ENCODE measurements around the gene TECR. TPM values are rescaled to one million over a fixed set of nuclear protein-coding genes. Genes with fewer than 3 reads are reported as not detected.
A peak's percentile ranks its signal among the peaks of the same experiment; 100 is the strongest.

Gene TECR
- total and polyA plus RNA-seq, 4 experiments from 2014 or later, result 189 to 269 (median 220) TPM

DNA sequence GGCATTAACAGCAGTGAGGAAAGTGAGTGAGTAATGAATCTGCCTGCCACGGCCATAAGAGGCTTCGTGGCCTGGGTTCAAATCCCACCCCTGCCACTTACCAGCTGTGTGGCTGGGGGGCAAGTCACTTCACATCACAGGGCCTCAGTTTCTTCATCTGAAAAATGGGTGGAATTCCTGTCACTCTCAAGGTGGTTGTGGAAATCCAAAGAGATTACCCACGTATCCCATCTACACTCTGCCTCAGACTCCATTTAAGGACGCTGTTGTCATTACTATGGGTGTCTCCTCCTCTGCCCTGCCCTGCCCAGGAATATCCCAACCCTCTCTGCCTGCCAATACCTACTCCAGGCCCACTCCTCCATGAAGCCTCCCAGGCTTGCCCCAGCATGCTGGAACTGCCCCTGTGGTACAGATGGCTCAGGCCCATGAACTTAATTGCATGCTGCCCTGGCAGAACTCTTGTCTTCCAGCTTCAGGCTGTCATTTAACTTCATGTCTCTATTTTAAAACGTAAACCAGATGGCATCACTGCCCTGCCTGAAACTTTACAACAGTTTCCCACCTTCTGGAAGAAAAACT is 36.5 kb upstream of the TECR start:
- ChIA-PET CTCF (ENCODE audit: partially characterized antibody) (interaction anchor here (0.9 to 2.1 kb wide), 6 partner anchors 9 to 58 kb away, joined by 3 to 5 read pairs (median 5); no protein-coding TSS in a partner anchor), POLR2A (ENCODE audit: partially characterized antibody) (interaction anchor here (0.6 to 1.4 kb wide), 3 partner anchors 26 to 35 kb away, joined by 3 read pairs; partner anchors contain the start of gene DNAJB1)
- intact Hi-C loops (cut with micrococcal nuclease), result no loop called here
- Histone ChIP-seq H3K36me3 (ENCODE audit: insufficient read depth, low read length) (no peaks in the 10 kb centered on the region), H3K27ac (ENCODE audit: low read depth, low read length) (no peak overlapping the region), H3K9me3 (ENCODE audit: control insufficient read depth in 1 of 2, low read length in 2 of 2) (no peaks in the 10 kb centered on the region), H3K4me1 (ENCODE audit: insufficient read depth, low read length) (peaks cover 27% of the 10 kb centered on the region), H3K27me3 (ENCODE audit: insufficient read depth, low read length) (no peaks in the 10 kb centered on the region), H3K4me3 (ENCODE audit: low read length in 2 of 2) (no peak overlapping the region)
- Mint-ChIP-seq H3K27me3 (no peaks in the 10 kb centered on the region), H3K4me3 (no peak overlapping the region), H3K4me1 (peaks cover 23 to 40% (median 29%) of the 10 kb centered on the region in 4 donors), H3K27ac (peak overlapping the region; percentile 3 to 85 (median 45)), H3K9me3 (peaks cover 0 to 2% (median 0%) of the 10 kb centered on the region in 8 donors), H3K36me3 (peaks cover 25 to 26% of the 10 kb centered on the region in 2 donors)
- peak in 1 of 5 donors; percentile 22 for DNase-seq

DNA sequence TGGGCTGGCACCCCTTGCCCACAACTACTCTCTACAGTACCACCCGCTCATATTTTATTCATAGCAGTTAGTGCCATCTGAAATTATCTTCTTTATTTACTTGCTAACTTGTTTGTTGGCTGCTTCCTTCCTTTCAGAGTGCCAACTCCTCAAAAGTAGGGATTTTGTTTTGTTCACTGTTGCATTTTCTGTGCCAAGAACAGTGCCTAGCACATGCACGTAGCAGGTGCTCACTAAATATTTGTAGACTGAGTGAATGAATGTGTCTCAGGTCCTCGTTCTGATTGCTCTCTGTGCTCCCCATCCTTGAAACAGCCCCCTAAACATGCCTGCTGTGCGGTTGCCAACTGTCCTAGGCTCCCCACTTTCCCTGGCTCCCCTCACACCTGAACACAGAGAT is 35.0 kb upstream of the TECR start:
- no peaks in the 10 kb centered on the region for H3K27me3 Mint-ChIP-seq

DNA sequence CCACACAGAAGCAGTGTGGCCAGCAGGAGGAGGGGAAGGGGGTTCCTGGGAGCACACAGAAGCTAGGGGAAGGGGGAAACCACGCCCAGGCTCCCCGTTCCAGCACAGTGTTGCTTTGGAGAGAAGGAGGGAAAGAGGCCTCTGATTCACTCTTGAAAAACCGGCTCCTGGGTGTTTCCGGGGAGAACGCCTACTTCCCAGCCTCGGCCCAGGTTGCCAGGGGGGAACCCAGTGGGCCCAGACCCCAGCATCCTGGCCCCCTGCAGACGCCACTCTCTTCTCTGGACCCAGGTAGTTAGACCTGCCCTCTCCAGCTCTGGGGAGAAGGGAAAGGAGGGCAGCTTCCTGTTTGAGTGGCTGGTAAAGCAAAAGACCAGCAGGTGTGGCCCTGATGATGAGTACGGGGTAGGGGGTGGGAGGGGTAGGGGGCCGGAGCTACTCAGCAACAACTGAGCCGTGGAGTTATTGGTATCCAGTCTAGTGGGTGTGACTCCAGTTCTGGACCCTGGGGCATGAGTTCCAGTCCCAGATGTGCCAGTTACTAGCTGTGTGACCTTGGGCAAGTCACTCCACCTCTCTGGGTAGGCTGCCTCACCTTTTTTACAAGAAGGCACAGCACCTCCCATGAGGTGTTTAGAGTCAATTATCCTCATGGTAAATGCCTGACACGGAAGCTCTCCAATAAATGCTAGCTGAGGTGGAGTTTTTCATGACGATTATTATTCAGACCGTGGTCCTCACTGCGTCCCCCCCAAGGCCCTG is 34.3 kb upstream of the TECR start:
- peak in 2 of 5 donors; percentile 9 to 39 for DNase-seq
- H3K4me3 Mint-ChIP-seq, result peak overlapping the region; percentile 84 to 92 (median 88)
- H3K9me3 Mint-ChIP-seq, result peaks cover 0 to 2% (median 0%) of the 10 kb centered on the region in 8 donors
- no peaks in the 10 kb centered on the region for H3K36me3 ChIP-seq (ENCODE audit: insufficient read depth, low read length)
- intact Hi-C loops (cut with micrococcal nuclease), result no loop called here
- CTCF ChIA-PET (ENCODE audit: partially characterized antibody), result interaction anchor here (0.6 to 3.1 kb wide), 8 partner anchors 10 to 66 kb away, joined by 3 to 35 read pairs (median 6); no protein-coding TSS in a partner anchor
- H3K4me1 Mint-ChIP-seq, result peaks cover 23 to 40% (median 29%) of the 10 kb centered on the region in 4 donors
- peaks cover 14 to 15% of the 10 kb centered on the region in 2 donors for H3K36me3 Mint-ChIP-seq
- H3K27me3 ChIP-seq (ENCODE audit: insufficient read depth, low read length), result no peaks in the 10 kb centered on the region
- peak overlapping the region in 1 of 2 donors; percentile 56 for H3K4me3 ChIP-seq (ENCODE audit: low read length in 2 of 2)
- peak overlapping the region; percentile 85 to 93 (median 89) for H3K27ac Mint-ChIP-seq
- no peaks in the 10 kb centered on the region for H3K27me3 Mint-ChIP-seq
- H3K9me3 ChIP-seq (ENCODE audit: control insufficient read depth in 1 of 2, low read length in 2 of 2), result no peaks in the 10 kb centered on the region
- H3K27ac ChIP-seq (ENCODE audit: low read depth, low read length), result peak overlapping the region; percentile 63
- H3K4me1 ChIP-seq (ENCODE audit: insufficient read depth, low read length), result peaks cover 27% of the 10 kb centered on the region
- POLR2A ChIA-PET (ENCODE audit: partially characterized antibody), result interaction anchor here (0.8 to 26.0 kb wide), 14 partner anchors 9 to 329 kb away, joined by 3 to 1220 read pairs (median 4); partner anchors contain the start of genes DNAJB1, NDUFB7 and TECR

More for the DNA sequence above, 35.0 kb upstream of the TECR start:
- Histone ChIP-seq H3K36me3 (ENCODE audit: insufficient read depth, low read length) (no peaks in the 10 kb centered on the region), H3K27ac (ENCODE audit: low read depth, low read length) (peak overlapping the region; percentile 63), H3K9me3 (ENCODE audit: control insufficient read depth in 1 of 2, low read length in 2 of 2) (no peaks in the 10 kb centered on the region), H3K4me1 (ENCODE audit: insufficient read depth, low read length) (peaks cover 27% of the 10 kb centered on the region), H3K27me3 (ENCODE audit: insufficient read depth, low read length) (no peaks in the 10 kb centered on the region), H3K4me3 (ENCODE audit: low read length in 2 of 2) (no peak overlapping the region)
- Mint-ChIP-seq H3K4me3 (peak overlapping the region; percentile 82 to 92 (median 86)), H3K4me1 (peaks cover 23 to 40% (median 29%) of the 10 kb centered on the region in 4 donors), H3K27ac (peak overlapping the region; percentile 83 to 91 (median 87)), H3K9me3 (peaks cover 0 to 2% (median 0%) of the 10 kb centered on the region in 8 donors), H3K36me3 (peaks cover 21% of the 10 kb centered on the region in 2 donors)
- intact Hi-C loops (cut with micrococcal nuclease), result no loop called here
- CTCF ChIA-PET (ENCODE audit: partially characterized antibody), result interaction anchor here (0.6 to 3.1 kb wide), 4 partner anchors 11 to 65 kb away, joined by 3 to 35 read pairs (median 6); no protein-coding TSS in a partner anchor
- POLR2A ChIA-PET (ENCODE audit: partially characterized antibody), result interaction anchor here (1.0 to 26.0 kb wide), 5 partner anchors 12 to 77 kb away, joined by 4 to 1220 read pairs (median 6); partner anchors contain the start of genes DNAJB1, NDUFB7 and TECR
- no peak for DNase-seq

DNA sequence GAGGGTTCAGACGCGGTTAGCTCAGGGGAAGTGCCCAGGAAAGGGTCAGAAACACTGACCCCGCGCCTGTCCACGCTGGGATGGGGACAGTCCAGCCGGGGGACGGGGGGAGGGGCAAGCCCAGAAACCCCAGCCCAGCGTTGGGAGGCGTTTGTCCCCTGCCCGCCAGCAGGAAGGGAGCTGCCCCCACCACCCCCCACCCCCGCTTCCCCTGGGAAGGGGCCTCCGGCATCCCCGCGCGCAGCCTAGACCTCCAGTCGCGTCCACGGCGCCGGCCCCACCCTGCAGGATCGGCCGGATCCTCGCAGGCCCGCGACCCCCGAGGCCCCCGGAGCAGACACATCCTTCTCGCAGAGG is 33.7 kb upstream of the TECR start:
- Histone ChIP-seq H3K9me3 (ENCODE audit: control insufficient read depth in 1 of 2, low read length in 2 of 2) (no peaks in the 10 kb centered on the region), H3K36me3 (ENCODE audit: insufficient read depth, low read length) (no peaks in the 10 kb centered on the region), H3K27me3 (ENCODE audit: insufficient read depth, low read length) (no peaks in the 10 kb centered on the region), H3K4me1 (ENCODE audit: insufficient read depth, low read length) (peaks cover 27% of the 10 kb centered on the region), H3K27ac (ENCODE audit: low read depth, low read length) (peak overlapping the region; percentile 63), H3K4me3 (ENCODE audit: low read length in 2 of 2) (peak overlapping the region in 1 of 2 donors; percentile 56)
- H3K27me3 Mint-ChIP-seq, result no peaks in the 10 kb centered on the region
- peaks cover 23 to 40% (median 29%) of the 10 kb centered on the region in 4 donors for H3K4me1 Mint-ChIP-seq
- no peak for DNase-seq
- intact Hi-C loops (cut with micrococcal nuclease), result loop anchor here (1.0 kb wide), 1 partner anchor 10 kb away; no protein-coding TSS in a partner anchor
- POLR2A ChIA-PET (ENCODE audit: partially characterized antibody), result interaction anchor here (0.8 to 26.0 kb wide), 16 partner anchors 10 to 330 kb away, joined by 3 to 1220 read pairs (median 4); partner anchors contain the start of genes DNAJB1, NDUFB7 and TECR
- peaks cover 13 to 15% of the 10 kb centered on the region in 2 donors for H3K36me3 Mint-ChIP-seq
- H3K4me3 Mint-ChIP-seq, result peak overlapping the region; percentile 84 to 92 (median 88)
- H3K9me3 Mint-ChIP-seq, result peaks cover 0 to 2% (median 0%) of the 10 kb centered on the region in 8 donors
- CTCF ChIA-PET (ENCODE audit: partially characterized antibody), result interaction anchor here (1.1 to 3.1 kb wide), 8 partner anchors 10 to 633 kb away, joined by 3 to 35 read pairs (median 6); no protein-coding TSS in a partner anchor
- H3K27ac Mint-ChIP-seq, result peak overlapping the region; percentile 84 to 93 (median 89)

DNA sequence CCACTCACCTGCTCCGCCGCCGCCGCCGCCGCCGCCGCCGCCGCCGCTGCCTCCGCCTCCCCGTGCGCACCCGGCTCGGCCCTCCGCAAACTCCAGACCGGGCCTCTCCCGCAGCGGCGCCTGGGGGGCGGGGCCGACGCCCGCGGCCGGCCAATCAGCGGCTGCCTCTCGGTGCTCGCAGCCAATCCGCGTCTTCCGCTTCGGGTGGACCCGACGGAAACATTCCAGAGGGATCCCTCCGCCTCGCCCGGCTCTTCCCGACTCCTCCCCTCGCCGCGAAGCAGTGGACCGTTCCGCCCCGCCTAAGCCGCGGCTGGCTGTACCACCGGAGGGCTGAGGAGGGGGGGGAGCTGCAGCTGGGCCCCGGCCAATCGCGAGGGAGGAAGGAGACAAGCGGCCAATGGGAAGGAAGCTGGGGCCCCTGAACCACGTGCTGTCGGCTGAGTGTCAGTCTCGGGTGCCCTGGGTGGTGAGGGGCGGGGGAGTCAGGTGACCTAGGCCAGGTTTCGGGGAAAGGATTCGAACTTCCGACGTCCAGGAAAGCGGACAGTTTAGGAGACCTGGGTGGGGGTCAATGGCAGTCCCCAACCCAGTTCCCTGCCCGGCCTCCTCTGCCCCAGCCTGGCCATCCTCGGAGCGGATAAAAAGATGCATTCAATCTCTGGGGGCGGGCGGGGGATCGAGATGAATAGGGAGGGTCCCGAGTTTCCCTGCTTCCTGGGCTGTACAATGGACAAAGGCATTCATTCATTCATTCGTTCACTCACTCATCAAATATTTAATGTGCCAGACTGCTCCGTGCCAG is 33.2 kb upstream of the TECR start, which contains the start of gene GIPC1:
GIPC1 (minus strand) TSS at position 99 of the 805 bp plus-strand sequence. CDS start 13,151 bp downstream, outside the sequence.
- peak within 1 kb of the TSS; percentile 42 to 56 for H3K4me3 ChIP-seq (ENCODE audit: low read length in 2 of 2)
- H3K9me3 Mint-ChIP-seq, result peaks cover 0 to 2% (median 0%) of the 10 kb centered on the region in 8 donors
- ChIA-PET POLR2A (ENCODE audit: partially characterized antibody) (interaction anchor here (0.6 to 26.0 kb wide), 16 partner anchors 10 to 330 kb away, joined by 3 to 1220 read pairs (median 4); partner anchors contain the start of genes DNAJB1, NDUFB7 and TECR), CTCF (ENCODE audit: partially characterized antibody) (interaction anchor here (1.1 to 3.1 kb wide), 6 partner anchors 9 to 634 kb away, joined by 3 to 35 read pairs (median 6); no protein-coding TSS in a partner anchor)
- peak within 1 kb of the TSS; percentile 84 to 96 (median 90) for H3K27ac Mint-ChIP-seq
- H3K36me3 Mint-ChIP-seq, result peaks cover 13 to 15% of the 10 kb centered on the region in 2 donors
- H3K27me3 Mint-ChIP-seq, result no peaks in the 10 kb centered on the region
- peaks cover 27% of the 10 kb centered on the region for H3K4me1 ChIP-seq (ENCODE audit: insufficient read depth, low read length)
- no peaks in the 10 kb centered on the region for H3K36me3 ChIP-seq (ENCODE audit: insufficient read depth, low read length)
- H3K4me3 Mint-ChIP-seq, result peak within 1 kb of the TSS; percentile 84 to 92 (median 88)
- intact Hi-C loops (cut with micrococcal nuclease), result loop anchor here (1.0 kb wide), 1 partner anchor 9 kb away; no protein-coding TSS in a partner anchor
- H3K27me3 ChIP-seq (ENCODE audit: insufficient read depth, low read length), result no peaks in the 10 kb centered on the region
- no peaks in the 10 kb centered on the region for H3K9me3 ChIP-seq (ENCODE audit: control insufficient read depth in 1 of 2, low read length in 2 of 2)
- H3K4me1 Mint-ChIP-seq, result peaks cover 23 to 40% (median 29%) of the 10 kb centered on the region in 4 donors
- peak; percentile 83 to 90 (median 85) for DNase-seq
- peak within 1 kb of the TSS; percentile 63 for H3K27ac ChIP-seq (ENCODE audit: low read depth, low read length)

DNA sequence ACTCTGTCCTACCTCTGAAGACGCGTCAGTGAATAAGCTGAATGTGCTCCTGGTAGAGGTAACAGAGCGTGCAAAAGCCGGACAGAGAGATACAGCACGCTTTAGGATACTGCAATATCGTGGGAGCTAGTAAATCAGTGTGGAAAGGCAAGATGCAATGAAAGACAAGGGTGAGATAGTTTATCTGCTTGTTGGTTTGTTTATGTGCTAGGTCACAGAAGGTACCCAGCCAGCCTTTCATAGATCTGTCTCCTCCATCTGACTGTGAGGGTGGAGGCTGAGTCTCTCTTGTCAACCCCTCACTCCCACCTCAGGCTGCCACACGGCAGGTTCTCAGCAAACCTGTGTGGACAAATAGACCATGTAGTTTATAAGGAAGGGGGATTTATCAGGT is 32.6 kb upstream of the TECR start:
- Histone ChIP-seq H3K4me3 (ENCODE audit: low read length in 2 of 2) (no peak overlapping the region), H3K36me3 (ENCODE audit: insufficient read depth, low read length) (no peaks in the 10 kb centered on the region), H3K27ac (ENCODE audit: low read depth, low read length) (no peak overlapping the region), H3K27me3 (ENCODE audit: insufficient read depth, low read length) (no peaks in the 10 kb centered on the region), H3K4me1 (ENCODE audit: insufficient read depth, low read length) (peaks cover 27% of the 10 kb centered on the region), H3K9me3 (ENCODE audit: control insufficient read depth in 1 of 2, low read length in 2 of 2) (no peaks in the 10 kb centered on the region)
- no peak for DNase-seq
- Mint-ChIP-seq H3K27ac (peak overlapping the region in 6 of 7 donors; percentile 63 to 96 (median 82)), H3K9me3 (peaks cover 0 to 2% (median 0%) of the 10 kb centered on the region in 8 donors), H3K4me1 (peaks cover 21 to 40% (median 28%) of the 10 kb centered on the region in 4 donors), H3K27me3 (no peaks in the 10 kb centered on the region), H3K36me3 (peaks cover 9 to 10% of the 10 kb centered on the region in 2 donors), H3K4me3 (peak overlapping the region; percentile 75 to 86 (median 82))
- ChIA-PET POLR2A (ENCODE audit: partially characterized antibody) (interaction anchor here (0.6 to 26.0 kb wide), 10 partner anchors 9 to 77 kb away, joined by 3 to 1220 read pairs (median 4); partner anchors contain the start of genes DNAJB1, NDUFB7 and TECR), CTCF (ENCODE audit: partially characterized antibody) (interaction anchor here (1.1 to 3.1 kb wide), 5 partner anchors 9 to 634 kb away, joined by 3 to 35 read pairs (median 10); no protein-coding TSS in a partner anchor)
- intact Hi-C loops (cut with micrococcal nuclease), result loop anchor here (1.0 kb wide), 1 partner anchor 8 kb away; no protein-coding TSS in a partner anchor
